Stimulated activated CD8-positive, alpha-beta memory T cell treated with anti-CD3 and anti-CD28 coated beads, Interleukin-4, amount 100 ng/mL, for 48 hours (primary cell): Measurements from ENCODE around the gene MMP24.

Experiments
- DNase-seq: peaks from one replicate; pipeline ENCODE4 v3.0.0-alpha.2; 2020

Gene MMP24

GRCh38 chr20:35281506-35282101, 55.1 kb downstream of the MMP24 start:
- no peak for DNase-seq

GRCh38 chr20:35283441-35284266, 57.2 kb downstream of the MMP24 start:
- DNase-seq, result peak; percentile 43

GRCh38 chr20:35284267-35284991, 57.9 kb downstream of the MMP24 start, which contains the start of gene EIF6:
TSS of gene EIF6 (minus strand) at chr20:35284772. CDS start at chr20:35284487, 285 bp downstream.
- peak; percentile 89 for DNase-seq

- DNase-seq, result no peak
Observed at GRCh38 chr20:35284992-35285805, 58.7 kb downstream of the MMP24 start.

GRCh38 chr20:35285806-35286076, 59.3 kb downstream of the MMP24 start:
- DNase-seq, result no peak

- no peak for DNase-seq
Observed at GRCh38 chr20:35286077-35286898, 59.8 kb downstream of the MMP24 start.

- DNase-seq, result no peak
Observed at GRCh38 chr20:35286899-35287508, 60.5 kb downstream of the MMP24 start.

GRCh38 chr20:35287509-35288324, 61.2 kb downstream of the MMP24 start:
- no peak for DNase-seq

- no peak for DNase-seq
Observed at GRCh38 chr20:35288325-35289060, 62.0 kb downstream of the MMP24 start.

- DNase-seq, result no peak
Observed at GRCh38 chr20:35290186-35290886, 63.8 kb downstream of the MMP24 start.

GRCh38 chr20:35290887-35291417, 64.5 kb downstream of the MMP24 start:
- DNase-seq, result no peak

- no peak for DNase-seq
Observed at GRCh38 chr20:35291654-35292503, 65.4 kb downstream of the MMP24 start, which contains the start of gene FAM83C. TSS of gene FAM83C (minus strand) at chr20:35292425. CDS start at chr20:35292304, 121 bp downstream.

- no peak for DNase-seq
Observed at GRCh38 chr20:35292504-35293285, 66.2 kb downstream of the MMP24 start.

- no peak for DNase-seq
Observed at GRCh38 chr20:35293303-35294292, 67.1 kb downstream of the MMP24 start.

- DNase-seq, result no peak
Observed at GRCh38 chr20:35294293-35294685, 67.8 kb downstream of the MMP24 start.

GRCh38 chr20:35295058-35295457, 68.6 kb downstream of the MMP24 start:
- DNase-seq, result no peak
